GM18867 (cell line): ENCODE measurements around the gene AHCTF1.

Source experiments
- ATAC-seq: cut with Tn5 transposase; IDR thresholded peaks from one replicate; pipeline ENCODE4 v1.9.1; 2021; ENCODE audit warnings: mild to moderate bottlenecking, moderate library complexity; ENCODE audit not compliant: unreplicated experiment

Gene AHCTF1, protein sequence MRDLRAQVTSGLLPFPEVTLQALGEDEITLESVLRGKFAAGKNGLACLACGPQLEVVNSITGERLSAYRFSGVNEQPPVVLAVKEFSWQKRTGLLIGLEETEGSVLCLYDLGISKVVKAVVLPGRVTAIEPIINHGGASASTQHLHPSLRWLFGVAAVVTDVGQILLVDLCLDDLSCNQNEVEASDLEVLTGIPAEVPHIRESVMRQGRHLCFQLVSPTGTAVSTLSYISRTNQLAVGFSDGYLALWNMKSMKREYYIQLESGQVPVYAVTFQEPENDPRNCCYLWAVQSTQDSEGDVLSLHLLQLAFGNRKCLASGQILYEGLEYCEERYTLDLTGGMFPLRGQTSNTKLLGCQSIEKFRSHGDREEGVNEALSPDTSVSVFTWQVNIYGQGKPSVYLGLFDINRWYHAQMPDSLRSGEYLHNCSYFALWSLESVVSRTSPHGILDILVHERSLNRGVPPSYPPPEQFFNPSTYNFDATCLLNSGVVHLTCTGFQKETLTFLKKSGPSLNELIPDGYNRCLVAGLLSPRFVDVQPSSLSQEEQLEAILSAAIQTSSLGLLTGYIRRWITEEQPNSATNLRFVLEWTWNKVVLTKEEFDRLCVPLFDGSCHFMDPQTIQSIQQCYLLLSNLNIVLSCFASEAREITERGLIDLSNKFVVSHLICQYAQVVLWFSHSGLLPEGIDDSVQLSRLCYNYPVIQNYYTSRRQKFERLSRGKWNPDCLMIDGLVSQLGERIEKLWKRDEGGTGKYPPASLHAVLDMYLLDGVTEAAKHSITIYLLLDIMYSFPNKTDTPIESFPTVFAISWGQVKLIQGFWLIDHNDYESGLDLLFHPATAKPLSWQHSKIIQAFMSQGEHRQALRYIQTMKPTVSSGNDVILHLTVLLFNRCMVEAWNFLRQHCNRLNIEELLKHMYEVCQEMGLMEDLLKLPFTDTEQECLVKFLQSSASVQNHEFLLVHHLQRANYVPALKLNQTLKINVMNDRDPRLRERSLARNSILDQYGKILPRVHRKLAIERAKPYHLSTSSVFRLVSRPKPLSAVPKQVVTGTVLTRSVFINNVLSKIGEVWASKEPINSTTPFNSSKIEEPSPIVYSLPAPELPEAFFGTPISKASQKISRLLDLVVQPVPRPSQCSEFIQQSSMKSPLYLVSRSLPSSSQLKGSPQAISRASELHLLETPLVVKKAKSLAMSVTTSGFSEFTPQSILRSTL (N-terminal part only)

DNA sequence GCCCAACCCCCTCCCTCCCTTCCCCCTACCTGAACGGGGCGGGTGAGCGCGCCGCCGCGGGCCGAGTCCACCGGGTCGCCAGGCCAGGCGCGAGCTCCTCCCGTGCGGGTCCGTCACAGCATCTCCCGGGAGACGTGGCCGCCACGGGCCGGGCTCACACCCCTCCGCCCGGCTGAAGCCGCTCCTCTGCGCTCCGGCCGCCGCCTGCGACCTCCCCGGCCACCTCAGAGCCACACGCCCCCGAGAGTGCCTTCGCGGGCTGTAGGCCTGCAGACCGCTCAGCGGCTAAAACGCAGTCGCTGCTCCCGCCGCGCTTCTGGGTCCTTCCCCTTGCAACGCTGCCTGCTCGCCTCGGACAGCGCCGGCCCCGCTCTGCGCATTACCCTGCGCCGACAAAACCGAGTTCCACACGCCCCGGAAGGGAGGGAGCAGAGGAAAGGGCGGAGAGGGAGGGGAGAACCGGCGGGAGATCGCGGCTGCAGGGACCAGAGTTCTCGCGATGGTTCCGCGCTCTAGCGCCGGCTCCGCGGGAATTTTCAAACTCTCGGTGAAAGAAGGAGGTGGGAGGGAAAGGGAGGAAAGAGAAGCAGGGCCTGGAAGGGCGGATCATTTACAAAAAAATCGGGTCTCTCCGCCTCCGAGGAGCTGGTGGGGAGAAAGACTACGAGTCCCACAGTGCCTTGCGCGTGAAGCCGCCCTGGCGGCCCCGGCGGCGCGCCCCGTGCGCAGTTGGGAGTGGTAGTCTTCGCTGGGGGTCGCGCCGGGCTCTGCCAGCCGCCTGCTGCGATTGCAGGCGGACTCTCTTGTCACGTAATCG, at the start of gene AHCTF1:
Gene AHCTF1 (minus strand): TSS at position 400 of the 817 bp plus-strand sequence. CDS start 13,578 bp downstream, outside the sequence.
- ATAC-seq = peak; percentile 87

DNA sequence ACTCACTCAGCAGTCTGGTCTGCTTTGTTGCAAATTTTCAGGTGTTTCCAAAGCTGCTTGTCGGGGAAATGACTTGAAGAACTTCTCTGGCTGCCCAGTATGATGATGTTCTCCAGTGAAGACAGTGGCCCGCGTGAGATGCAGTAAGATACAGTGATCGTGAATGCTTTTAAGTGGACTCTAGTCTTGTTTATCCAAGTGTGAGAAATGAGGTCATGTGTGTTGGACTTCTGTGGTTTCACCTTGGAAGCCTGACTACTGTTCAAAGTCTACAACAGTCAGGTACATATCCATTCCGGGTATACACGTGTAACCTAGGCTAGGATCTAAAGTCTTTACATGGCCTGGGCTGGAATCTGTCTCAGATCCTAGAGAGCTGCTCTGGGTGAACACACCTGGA, 47.0 kb upstream of the AHCTF1 start:
- ATAC-seq = no peak

DNA sequence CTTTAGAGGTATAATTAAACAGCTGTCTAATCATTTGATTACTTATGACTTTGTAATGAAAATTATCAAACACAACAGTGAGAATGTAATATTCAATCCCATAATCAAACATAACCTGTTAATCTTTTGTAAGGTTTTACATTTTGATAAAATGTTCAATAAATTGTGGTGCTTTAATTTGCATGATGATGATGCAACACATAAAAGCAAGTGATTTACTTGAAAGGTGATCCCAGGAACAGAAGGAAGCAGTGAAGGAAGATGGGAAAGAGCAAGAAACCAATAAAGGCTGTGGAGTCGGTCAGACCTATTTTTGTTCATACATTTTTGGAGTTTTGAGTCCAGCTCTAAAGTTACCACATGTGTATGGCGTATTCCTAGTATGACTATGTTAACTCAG, 46.5 kb upstream of the AHCTF1 start:
- ATAC-seq = no peak

DNA sequence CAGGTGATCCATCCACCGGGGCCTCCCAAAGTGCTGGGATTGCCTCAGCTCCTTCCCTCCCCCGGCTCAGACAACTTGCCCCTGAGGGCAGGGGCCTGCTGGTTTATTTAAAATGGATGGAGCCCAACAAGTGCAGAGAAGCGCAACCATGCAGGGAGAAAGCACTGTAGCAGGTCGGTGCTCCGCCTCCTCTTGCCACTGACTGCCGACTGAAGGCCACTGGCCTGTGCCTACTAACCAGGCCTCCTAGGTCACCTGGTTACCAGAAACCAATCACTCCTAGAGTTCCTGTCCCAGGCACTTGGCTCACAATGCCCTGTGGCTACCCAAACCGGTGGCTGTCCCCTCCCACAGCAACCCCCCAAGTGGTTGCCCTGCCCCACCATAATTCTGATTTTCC, 40.2 kb upstream of the AHCTF1 start:
- no peak for ATAC-seq

DNA sequence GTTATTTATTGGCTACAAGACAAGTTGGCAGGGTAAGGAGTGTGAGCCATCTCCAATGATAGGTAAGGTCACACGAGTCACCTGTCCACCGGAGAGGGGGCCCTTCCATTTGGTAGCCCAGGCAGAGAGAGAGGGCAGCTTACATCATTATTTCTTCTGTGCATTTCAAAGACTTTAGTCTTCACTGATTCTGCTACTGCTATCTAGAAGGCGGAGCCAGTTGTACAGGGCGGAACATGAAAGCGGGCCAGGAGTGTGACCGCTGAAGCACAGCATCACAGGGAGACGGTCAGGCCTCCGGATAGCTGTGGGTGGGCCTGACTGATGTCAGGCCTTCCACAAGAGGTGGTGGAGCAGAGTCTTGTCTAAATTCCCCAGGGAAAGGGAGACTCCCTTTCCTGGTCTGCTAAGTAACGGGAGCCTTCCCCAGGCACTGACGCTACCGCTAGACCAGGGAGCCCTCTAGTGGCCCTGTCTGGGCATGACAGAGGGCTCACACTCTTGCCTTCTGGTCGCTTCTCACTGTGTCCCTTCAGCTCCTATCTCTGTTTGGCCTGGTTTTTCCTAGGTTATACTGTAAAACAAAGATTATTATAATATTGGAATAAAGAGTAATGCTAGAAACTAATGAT, 39.5 kb upstream of the AHCTF1 start:
- no peak for ATAC-seq

DNA sequence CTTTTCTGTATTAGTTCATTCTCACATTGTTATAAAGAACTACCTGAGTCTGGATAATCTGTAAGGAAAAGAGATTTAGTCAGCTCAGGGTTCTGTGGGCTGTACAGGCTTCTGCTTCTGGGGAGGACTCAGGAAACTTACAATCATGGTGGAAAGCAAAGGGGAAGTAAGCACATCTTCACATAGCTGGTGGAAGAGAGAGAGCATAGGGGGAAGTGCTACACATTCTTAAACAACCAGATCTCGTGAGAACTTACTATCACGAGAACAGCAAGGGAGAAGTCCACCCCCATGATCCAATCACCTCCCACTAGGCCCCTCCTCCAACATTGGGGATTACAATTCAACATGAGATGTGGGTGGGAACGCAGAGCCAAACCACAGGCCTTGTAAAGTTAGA, 37.9 kb upstream of the AHCTF1 start:
- ATAC-seq = no peak

DNA sequence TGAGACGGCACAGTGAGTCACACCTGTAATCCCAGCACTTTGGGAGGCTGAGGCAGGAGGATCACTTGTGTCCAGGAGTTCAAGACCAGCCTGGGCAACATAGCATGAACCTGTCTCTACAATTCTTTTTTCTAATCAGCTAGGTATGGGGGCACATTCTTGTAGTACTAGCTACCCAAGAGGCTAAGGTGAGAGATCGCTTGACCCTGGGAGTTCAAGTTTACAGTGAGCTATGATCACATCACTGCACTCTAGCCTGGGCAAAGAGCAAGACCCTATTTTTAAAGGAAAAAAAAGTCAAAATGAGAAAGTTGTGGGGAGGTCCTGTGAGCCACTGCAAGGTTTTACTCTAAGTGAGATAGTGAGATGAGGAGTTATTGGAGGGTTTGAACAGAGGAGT, 34.8 kb upstream of the AHCTF1 start:
- ATAC-seq = no peak

DNA sequence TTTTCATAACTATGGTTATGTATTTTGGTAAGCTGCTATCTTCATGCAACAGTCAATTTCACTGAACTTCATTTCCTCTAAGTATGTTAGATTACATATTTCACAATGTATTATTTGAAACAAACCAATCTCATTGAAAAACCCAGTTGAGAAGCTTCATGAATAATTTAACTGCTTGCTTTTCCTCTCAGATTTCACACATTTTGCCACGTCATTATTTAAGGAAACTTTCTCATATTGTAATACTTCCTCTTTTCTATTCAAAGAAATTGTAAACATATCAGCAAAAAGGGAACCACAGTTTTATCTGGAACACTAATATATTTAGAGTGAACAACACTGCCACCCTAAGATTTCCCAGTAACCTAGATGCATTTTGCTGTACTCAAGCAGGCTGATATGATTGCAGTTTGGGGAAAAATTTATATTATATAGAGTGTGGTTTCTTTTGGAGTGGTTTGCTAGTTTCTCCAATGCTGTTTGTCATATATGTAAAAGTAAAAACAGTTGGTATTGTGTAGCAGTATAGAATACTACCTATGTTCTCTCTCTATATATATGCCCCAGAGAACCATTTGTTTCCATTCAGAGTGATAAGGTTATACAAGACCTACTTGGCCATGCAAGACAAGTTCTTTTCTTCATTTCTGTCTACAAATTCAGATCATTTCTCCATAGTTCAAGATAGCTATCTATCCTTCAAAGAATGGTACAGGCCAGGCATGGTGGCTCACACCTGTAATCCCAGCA, 28.4 kb upstream of the AHCTF1 start:
- peak; percentile 68 for ATAC-seq

DNA sequence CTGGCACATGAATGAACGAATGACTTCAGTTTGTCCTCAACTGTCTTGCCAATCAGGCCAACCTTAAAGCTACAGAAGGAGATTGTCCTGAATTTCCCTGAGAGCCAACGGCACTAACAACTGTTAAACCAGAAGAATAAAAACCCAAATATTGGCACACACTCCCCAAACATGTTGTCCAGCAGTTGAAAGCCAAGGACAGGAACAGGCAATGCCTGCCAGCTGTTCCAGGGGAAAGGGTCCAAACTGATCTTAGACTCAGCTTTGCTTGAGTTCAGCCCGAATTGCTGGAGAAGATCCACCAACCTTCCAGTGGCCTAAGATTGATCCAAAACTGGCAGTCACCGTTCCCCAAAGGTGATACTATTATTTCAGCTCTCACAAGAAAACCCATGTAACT, 22.4 kb upstream of the AHCTF1 start:
- no peak for ATAC-seq

DNA sequence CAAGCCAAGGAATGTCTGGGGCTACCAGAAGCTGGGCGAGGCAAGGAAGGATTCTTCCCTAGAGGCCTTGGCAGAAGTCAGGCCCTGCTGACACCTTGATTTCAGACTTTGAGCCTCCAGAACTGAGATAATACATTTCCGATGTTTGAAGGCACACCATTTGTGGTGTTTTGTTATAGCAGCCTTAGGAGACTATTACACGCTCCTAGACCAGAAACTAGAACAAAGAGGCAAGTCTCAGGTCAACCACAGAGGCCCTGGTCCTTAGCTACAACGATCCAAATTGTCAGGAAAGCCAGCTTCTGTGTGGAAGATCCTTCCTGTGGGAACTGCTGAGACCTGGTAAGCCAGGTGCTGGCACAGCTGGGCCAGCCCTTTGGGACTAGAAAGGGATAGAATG, 19.7 kb upstream of the AHCTF1 start:
- ATAC-seq = no peak

DNA sequence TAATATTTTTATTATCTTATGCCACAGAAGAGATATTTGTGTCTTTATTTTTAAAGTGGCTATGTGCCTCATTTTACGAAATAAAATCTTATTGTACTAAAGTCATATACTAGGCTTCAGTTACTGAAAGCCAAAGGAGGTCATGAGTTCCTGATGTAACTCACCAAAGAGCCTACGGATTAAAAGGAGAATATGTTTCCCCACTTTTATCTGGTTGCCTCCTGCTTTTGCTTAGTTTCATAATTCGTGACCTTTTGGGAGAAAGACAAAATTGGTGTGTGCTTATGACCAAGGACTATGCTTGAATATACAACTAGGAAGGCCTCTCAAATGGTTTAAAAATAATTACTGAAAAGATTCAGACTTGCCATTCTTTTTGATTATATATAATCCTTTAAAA, 18.2 kb upstream of the AHCTF1 start:
- no peak for ATAC-seq

DNA sequence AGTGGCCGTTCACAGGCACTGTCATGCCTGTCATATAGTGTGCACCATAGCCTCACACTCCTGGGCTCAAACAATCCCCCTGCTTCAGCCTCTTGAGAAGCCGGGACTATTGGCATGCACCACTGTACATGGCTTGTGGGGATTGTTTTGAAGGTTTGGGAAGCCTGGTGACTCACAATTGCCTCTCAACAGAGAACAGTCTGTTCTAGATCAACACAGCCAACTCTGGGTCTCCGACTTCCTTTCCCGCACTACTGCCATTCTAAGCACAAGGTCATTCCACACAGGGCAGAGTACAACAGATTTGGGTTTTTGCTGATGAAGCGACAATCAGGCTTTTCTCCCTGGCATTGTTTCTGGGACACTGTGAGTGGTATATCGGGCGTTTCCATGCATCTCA, 15.5 kb upstream of the AHCTF1 start:
- ATAC-seq = no peak

DNA sequence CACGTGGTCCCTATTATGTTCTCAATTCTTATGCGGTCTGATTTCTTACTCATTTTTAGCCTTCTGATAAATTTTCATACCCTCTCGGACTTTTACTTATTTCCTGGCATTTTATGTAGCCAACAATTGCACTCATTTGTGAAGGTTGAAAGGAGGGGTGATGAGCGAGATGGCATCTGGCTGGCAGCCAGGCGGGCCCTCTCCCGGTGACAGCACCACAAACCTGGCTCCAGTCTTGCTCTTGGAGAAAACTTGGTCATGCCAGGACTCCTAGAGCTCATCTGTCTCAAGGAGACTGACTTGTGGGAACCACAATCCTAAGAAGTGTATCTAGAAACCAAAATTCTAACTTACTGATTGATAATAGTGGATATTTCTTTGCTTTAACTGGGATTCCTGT, 14.6 kb upstream of the AHCTF1 start:
- ATAC-seq = no peak

DNA sequence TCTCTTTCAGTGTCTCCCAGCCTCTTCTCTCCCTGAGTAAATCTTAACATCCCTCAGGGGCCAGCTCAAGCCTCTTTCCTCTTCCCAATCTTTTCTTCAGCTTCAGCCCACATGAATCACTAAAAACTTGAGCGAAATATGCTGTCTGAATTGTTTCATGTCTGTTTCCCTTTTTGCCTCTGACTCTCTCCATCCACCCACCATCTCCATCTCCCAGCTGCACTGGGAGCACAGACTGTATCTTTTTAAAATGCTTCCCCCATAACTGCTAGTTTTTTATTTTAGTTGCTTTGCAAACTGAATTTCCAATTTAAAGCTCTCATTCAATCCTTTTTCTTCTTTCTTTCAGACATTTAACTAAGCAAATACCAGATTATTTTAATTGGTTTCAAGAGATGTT, 3.0 kb upstream of the AHCTF1 start:
- ATAC-seq = no peak

DNA sequence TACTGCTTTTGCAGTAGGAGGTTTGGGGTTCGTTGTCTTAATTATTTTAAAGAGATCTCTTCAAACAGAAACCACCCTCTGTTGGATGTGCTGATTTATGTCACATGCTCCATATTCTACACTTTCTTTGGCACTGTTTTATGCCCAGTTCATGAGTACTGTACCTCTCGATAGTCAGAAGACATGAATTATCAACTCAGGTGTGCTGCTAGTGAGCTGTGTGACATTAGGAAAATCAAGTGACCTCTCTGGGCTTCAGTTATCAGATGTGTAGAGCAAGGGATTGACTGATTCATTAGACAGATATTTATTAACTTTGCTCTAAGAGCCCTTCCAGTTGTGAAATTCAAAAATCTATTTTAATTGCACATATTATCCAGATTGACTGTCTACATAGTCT, 2.1 kb upstream of the AHCTF1 start:
- no peak for ATAC-seq

DNA sequence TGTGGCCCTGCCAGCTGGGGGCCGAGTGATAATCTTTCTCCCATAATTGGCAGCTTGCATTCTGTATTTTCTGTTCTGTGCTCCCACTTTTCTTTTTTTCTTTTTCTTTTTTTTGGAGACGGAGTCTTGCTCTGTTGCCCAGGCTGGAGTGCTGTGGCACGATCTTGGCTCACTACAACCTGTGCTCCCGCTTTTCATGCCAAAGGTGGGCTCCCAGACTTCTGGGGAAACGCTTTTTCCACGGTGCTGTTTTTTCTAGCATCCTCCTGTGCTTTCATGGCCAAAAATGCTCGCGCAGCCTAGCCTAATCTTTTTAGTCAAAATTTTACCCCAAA, 585 bp upstream of the AHCTF1 start:
- ATAC-seq = no peak

DNA sequence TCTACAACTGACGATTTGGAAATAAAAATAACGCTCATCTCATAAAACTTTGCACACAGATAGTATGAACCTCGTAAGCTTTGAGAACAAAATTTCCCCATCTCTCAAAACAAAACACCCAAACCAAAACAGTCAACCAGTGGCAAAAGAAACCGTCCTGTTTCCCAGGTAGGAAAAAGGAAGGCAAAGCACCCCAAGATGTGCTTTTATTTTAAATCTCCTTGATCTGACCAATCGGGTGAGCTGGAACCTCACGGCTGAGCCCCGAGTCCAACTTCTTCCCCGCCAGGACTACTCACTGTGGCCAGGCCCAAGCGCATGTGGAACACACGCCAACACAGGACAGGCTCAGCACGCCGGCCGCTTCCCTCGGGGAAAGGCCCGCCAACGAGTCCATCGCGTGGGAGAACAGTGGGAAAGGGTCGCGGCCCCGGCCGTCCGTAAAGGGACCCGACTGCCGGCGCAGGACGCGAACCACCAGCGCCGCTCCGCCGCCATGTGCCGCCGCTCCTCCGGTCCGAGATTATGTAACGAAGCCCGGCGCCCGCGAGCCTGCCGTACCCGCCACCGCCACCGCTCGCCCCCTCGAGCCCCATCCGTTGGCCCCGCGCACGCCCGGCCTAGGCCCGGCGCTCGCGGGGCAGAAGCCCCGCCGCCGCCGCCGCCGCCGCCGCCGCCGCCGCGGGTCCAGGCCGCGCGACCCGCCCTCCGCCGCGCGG, 759 bp downstream of the AHCTF1 start:
- peak; percentile 30 for ATAC-seq

DNA sequence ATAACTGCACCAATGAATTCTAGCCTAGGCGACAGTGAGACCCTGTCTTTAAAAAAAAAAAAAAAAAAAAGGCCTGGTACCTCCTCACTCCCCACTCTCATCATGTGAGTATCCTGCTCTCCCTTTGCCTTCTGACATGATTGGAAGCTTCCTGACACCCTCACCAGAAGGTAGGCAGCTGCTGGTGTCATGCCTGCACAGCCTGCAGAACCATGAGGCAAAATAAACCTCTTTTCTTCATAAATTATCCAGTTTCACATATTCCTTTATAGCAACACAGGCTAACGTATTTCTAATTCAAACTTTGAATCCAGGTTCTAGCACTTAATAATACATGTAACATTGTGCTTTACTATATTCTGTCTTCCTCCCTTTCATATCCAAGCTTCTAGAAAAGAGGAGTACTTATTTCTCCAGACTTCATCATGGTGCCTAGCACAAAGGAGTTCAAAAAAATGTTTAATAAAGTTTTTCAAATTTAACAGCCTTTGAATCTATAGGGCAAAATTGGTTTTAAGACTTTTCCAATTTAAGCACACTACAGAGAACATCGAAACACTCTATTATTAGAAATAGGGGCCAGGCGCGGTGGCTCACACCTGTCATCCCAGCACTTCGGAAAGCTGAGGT, 5.6 kb downstream of the AHCTF1 start:
- no peak for ATAC-seq
